ENCODE data around the gene SSTR4.

The SSTR4 gene

GRCh38 chr20:23062632-23063031 is 27.5 kb downstream of the SSTR4 start:
- Histone ChIP-seq H2AFZ (ENCODE audit: low read depth) (no peak overlapping the region), H4K20me1 (ENCODE audit: insufficient read depth) (no peaks in the 10 kb centered on the region), H3K36me3 (ENCODE audit: insufficient read depth) (no peaks in the 10 kb centered on the region), H3K27ac (no peak overlapping the region), H3K9ac (no peak overlapping the region), H3K4me2 (no peak overlapping the region), H3K79me2 (ENCODE audit: insufficient read depth, low read depth) (no peaks in the 10 kb centered on the region), H3K4me3 (IDR thresholded peaks at IDR 0.05; ENCODE audit: insufficient read depth, low read depth, low read length) (no peak overlapping the region), H3K4me1 (ENCODE audit: low read depth, poor library complexity, severe bottlenecking) (no peaks in the 10 kb centered on the region), H3K27me3 (ENCODE audit: insufficient read depth, low read depth) (no peaks in the 10 kb centered on the region)
- TF ChIP-seq CTCF (conservative IDR thresholded peaks at IDR 0.05; ENCODE audit: low read depth, low read length): no peak

GRCh38 chr20:23063168-23063567 is 28.1 kb downstream of the SSTR4 start:
- H3K4me2 ChIP-seq: no peak overlapping the region
- no peaks in the 10 kb centered on the region for H3K79me2 ChIP-seq (ENCODE audit: insufficient read depth, low read depth)
- no peaks in the 10 kb centered on the region for H4K20me1 ChIP-seq (ENCODE audit: insufficient read depth)
- no peaks in the 10 kb centered on the region for H3K36me3 ChIP-seq (ENCODE audit: insufficient read depth)
- no peak overlapping the region for H3K27ac ChIP-seq
- H3K4me3 ChIP-seq (IDR thresholded peaks at IDR 0.05; ENCODE audit: insufficient read depth, low read depth, low read length): no peak overlapping the region
- no peak overlapping the region for H2AFZ ChIP-seq (ENCODE audit: low read depth)
- H3K27me3 ChIP-seq (ENCODE audit: insufficient read depth, low read depth): no peaks in the 10 kb centered on the region
- H3K9ac ChIP-seq: no peak overlapping the region
- no peaks in the 10 kb centered on the region for H3K4me1 ChIP-seq (ENCODE audit: low read depth, poor library complexity, severe bottlenecking)
- TF ChIP-seq CTCF (conservative IDR thresholded peaks at IDR 0.05; ENCODE audit: low read depth, low read length): no peak

- no peak overlapping the region for H3K4me2 ChIP-seq
- H3K27ac ChIP-seq: no peak overlapping the region
- no peak overlapping the region for H3K9ac ChIP-seq
- H4K20me1 ChIP-seq (ENCODE audit: insufficient read depth): no peaks in the 10 kb centered on the region
- no peaks in the 10 kb centered on the region for H3K27me3 ChIP-seq (ENCODE audit: insufficient read depth, low read depth)
- no peaks in the 10 kb centered on the region for H3K4me1 ChIP-seq (ENCODE audit: low read depth, poor library complexity, severe bottlenecking)
- H2AFZ ChIP-seq (ENCODE audit: low read depth): no peak overlapping the region
- H3K36me3 ChIP-seq (ENCODE audit: insufficient read depth): no peaks in the 10 kb centered on the region
- H3K79me2 ChIP-seq (ENCODE audit: insufficient read depth, low read depth): no peaks in the 10 kb centered on the region
- TF ChIP-seq CTCF (conservative IDR thresholded peaks at IDR 0.05; ENCODE audit: low read depth, low read length): no peak
- H3K4me3 ChIP-seq (IDR thresholded peaks at IDR 0.05; ENCODE audit: insufficient read depth, low read depth, low read length): no peak overlapping the region
These were observed 28.5 kb downstream of the SSTR4 start for GRCh38 chr20:23063581-23063980.

GRCh38 chr20:23065266-23066201 is 30.4 kb downstream of the SSTR4 start:
- H3K4me3 ChIP-seq (IDR thresholded peaks at IDR 0.05; ENCODE audit: insufficient read depth, low read depth, low read length): no peak overlapping the region
- no peak overlapping the region for H2AFZ ChIP-seq (ENCODE audit: low read depth)
- no peaks in the 10 kb centered on the region for H3K27me3 ChIP-seq (ENCODE audit: insufficient read depth, low read depth)
- no peaks in the 10 kb centered on the region for H4K20me1 ChIP-seq (ENCODE audit: insufficient read depth)
- no peaks in the 10 kb centered on the region for H3K79me2 ChIP-seq (ENCODE audit: insufficient read depth, low read depth)
- no peak overlapping the region for H3K4me2 ChIP-seq
- no peak for TF ChIP-seq CTCF (conservative IDR thresholded peaks at IDR 0.05; ENCODE audit: low read depth, low read length)
- no peak overlapping the region for H3K27ac ChIP-seq
- H3K36me3 ChIP-seq (ENCODE audit: insufficient read depth): no peaks in the 10 kb centered on the region
- H3K9ac ChIP-seq: no peak overlapping the region
- no peaks in the 10 kb centered on the region for H3K4me1 ChIP-seq (ENCODE audit: low read depth, poor library complexity, severe bottlenecking)
